Mammary epithelial cell (primary cell): Measurements from ENCODE around the gene DOCK10.

Experiments
- EZH2 ChIP-seq: IDR thresholded peaks from 2 replicates; pipeline ENCODE4 v1.6.1; 2012; ENCODE audit warnings: low read length, inconsistent platforms, borderline replicate concordance
- TF ChIP-seq, protein P1 (sequence below), 2 donors: IDR thresholded peaks in 1 of 2; conservative IDR thresholded peaks in 1 of 2; 2 replicates each; pipeline ENCODE4 v1.5.1; 2011 to 2012; ENCODE audit warnings: inconsistent platforms in 2 of 2, low read length in 2 of 2, mild to moderate bottlenecking in 2 of 2, control low read depth in 1 of 2, low read depth in 1 of 2; ENCODE audit not compliant: insufficient read depth in 1 of 2; ENCODE audit errors: extremely low read depth in 1 of 2

DNA sequence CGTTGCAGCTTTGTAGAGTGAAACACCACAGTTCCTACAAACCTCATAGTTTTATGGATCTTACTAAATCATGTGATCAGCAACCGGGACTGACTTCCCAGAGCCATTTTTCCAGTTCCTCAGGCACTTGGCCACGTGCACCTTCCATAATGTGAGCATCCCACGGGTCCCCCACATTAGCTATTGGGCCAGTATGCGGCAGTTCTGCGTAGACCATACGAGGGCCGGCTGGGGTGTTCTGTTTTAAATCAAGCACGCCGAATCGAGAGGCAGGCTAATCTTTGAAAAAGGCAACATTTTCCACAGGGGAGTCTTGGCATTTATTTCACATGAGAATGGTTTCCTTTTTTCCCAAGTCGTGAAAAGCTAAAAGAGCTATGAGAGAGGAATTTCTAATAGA, 190.5 kb downstream of the DOCK10 start:
- TF ChIP-seq, protein P1, sequence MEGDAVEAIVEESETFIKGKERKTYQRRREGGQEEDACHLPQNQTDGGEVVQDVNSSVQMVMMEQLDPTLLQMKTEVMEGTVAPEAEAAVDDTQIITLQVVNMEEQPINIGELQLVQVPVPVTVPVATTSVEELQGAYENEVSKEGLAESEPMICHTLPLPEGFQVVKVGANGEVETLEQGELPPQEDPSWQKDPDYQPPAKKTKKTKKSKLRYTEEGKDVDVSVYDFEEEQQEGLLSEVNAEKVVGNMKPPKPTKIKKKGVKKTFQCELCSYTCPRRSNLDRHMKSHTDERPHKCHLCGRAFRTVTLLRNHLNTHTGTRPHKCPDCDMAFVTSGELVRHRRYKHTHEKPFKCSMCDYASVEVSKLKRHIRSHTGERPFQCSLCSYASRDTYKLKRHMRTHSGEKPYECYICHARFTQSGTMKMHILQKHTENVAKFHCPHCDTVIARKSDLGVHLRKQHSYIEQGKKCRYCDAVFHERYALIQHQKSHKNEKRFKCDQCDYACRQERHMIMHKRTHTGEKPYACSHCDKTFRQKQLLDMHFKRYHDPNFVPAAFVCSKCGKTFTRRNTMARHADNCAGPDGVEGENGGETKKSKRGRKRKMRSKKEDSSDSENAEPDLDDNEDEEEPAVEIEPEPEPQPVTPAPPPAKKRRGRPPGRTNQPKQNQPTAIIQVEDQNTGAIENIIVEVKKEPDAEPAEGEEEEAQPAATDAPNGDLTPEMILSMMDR (conservative IDR thresholded peaks at IDR 0.05 in 1 of 2, IDR thresholded peaks at IDR 0.05 in 1 of 2; ENCODE audit: extremely low read depth in 1 of 2, insufficient read depth in 1 of 2, low read depth in 1 of 2, low read length in 2 of 2) = no peak
- no peak for TF ChIP-seq EZH2
